OCI-LY3 (cell line): Measurements from ENCODE around the gene KRT73.

Source experiments
- H2AFZ ChIP-seq: fragments of 200-600, 300-600 bp; shearing (Covaris generic); 2 replicates; pipeline ENCODE4 v1.6.0; 2014; ENCODE audit warnings: antibody characterized with exemption, low read depth, low read length
- H3K27ac ChIP-seq: fragments of 200-600, 300-600 bp; sonication (generic); 2 replicates; pipeline ENCODE4 v1.5.1; 2014; ENCODE audit warnings: mild to moderate bottlenecking, low read length, moderate library complexity, mixed read lengths
- H3K27me3 ChIP-seq: fragments of 200-600, 300-600 bp; sonication (generic); 2 replicates; pipeline ENCODE4 v1.6.1; 2014; ENCODE audit warnings: low read depth, low read length, mixed read lengths
- H3K36me3 ChIP-seq: fragments of 200-600, 300-600 bp; sonication (generic); replicated peaks from 2 replicates; pipeline ENCODE3; 2014; ENCODE audit warnings: low read depth, low read length, mixed read lengths
- H3K4me1 ChIP-seq: fragments of 300-600, 200-600 bp; sonication (generic); 2 replicates; pipeline ENCODE4 v1.6.1; 2014; ENCODE audit warnings: low read length, mixed read lengths
- H3K4me2 ChIP-seq: fragments of 200-600, 300-600 bp; sonication (generic); 2 replicates; pipeline ENCODE4 v1.6.1; 2014; ENCODE audit warnings: low read length, mixed read lengths
- H3K4me3 ChIP-seq: fragments of 300-600, 200-600 bp; sonication (generic); 2 replicates; pipeline ENCODE4 v1.5.1; 2014; ENCODE audit warnings: antibody characterized with exemption, mild to moderate bottlenecking, low read length, moderate library complexity
- H3K79me2 ChIP-seq: fragments of 300-600, 200-600 bp; shearing (Covaris generic); 2 replicates; pipeline ENCODE4 v1.6.1; 2014; ENCODE audit warnings: mild to moderate bottlenecking, low read length, mixed read lengths
- H3K9ac ChIP-seq: fragments of 300-600, 200-600 bp; shearing (Covaris generic); 2 replicates; pipeline ENCODE4 v1.6.0; 2014; ENCODE audit warnings: mild to moderate bottlenecking, low read length, moderate library complexity
- H3K9me3 ChIP-seq: fragments of 200-600, 300-600 bp; shearing (Covaris generic); 2 replicates; pipeline ENCODE4 v1.6.1; 2014; ENCODE audit warnings: low read length, mixed read lengths; ENCODE audit not compliant: insufficient read depth
- H4K20me1 ChIP-seq: fragments of 200-600, 300-600 bp; sonication (generic); 2 replicates; pipeline ENCODE4 v1.6.1; 2016; ENCODE audit warnings: low read length, mixed read lengths; ENCODE audit not compliant: insufficient read depth
- CTCF ChIP-seq: fragments of 200-600, 300-600 bp; sonication (generic); IDR thresholded peaks from 2 replicates; pipeline ENCODE4 v1.5.1; 2014; ENCODE audit warnings: antibody characterized with exemption, low read length, low read depth
- EZH2phosphoT487 ChIP-seq: fragments of 200-600 bp; shearing (Covaris generic); IDR thresholded peaks from 2 replicates; pipeline ENCODE4 v1.6.1; 2018; ENCODE audit warnings: antibody characterized with exemption, mixed run types, low read depth

Gene KRT73

GRCh38 chr12:52633383-52633782 lies 15.0 kb upstream of the KRT73 start:
- H3K79me2 ChIP-seq, result no peaks in the 10 kb centered on the region
- TF ChIP-seq CTCF (no peak), EZH2phosphoT487 (no peak)
- no peaks in the 10 kb centered on the region for H3K9me3 ChIP-seq
- no peak overlapping the region; the same call in 1 of the 2 replicates for H3K4me2 ChIP-seq
- no peaks in the 10 kb centered on the region for H3K36me3 ChIP-seq
- no peak overlapping the region for H3K27ac ChIP-seq
- peaks cover 18% of the 10 kb centered on the region; the same call in 1 of the 2 replicates for H3K27me3 ChIP-seq
- peaks cover 5% of the 10 kb centered on the region; the same call in 1 of the 2 replicates for H3K4me1 ChIP-seq
- no peaks in the 10 kb centered on the region for H4K20me1 ChIP-seq
- no peak overlapping the region for H3K9ac ChIP-seq
- H3K4me3 ChIP-seq, result no peak overlapping the region
- no peak overlapping the region for H2AFZ ChIP-seq

- Histone ChIP-seq H2AFZ (no peak overlapping the region), H3K27ac (no peak overlapping the region), H3K9me3 (no peaks in the 10 kb centered on the region), H3K4me2 (no peak overlapping the region), H3K9ac (no peak overlapping the region), H3K27me3 (peaks cover 16% of the 10 kb centered on the region; the same call in 1 of the 2 replicates), H3K4me3 (no peak overlapping the region), H3K36me3 (no peaks in the 10 kb centered on the region), H3K79me2 (no peaks in the 10 kb centered on the region), H4K20me1 (no peaks in the 10 kb centered on the region), H3K4me1 (peaks cover 5% of the 10 kb centered on the region; the same call in 1 of the 2 replicates)
- TF ChIP-seq CTCF (no peak), EZH2phosphoT487 (no peak)
Measured at GRCh38 chr12:52632656-52633055, 14.3 kb upstream of the KRT73 start.

GRCh38 chr12:52631676-52632459 lies 13.5 kb upstream of the KRT73 start:
- Histone ChIP-seq H2AFZ (no peak overlapping the region), H3K9ac (no peak overlapping the region), H4K20me1 (no peaks in the 10 kb centered on the region), H3K36me3 (no peaks in the 10 kb centered on the region), H3K27ac (no peak overlapping the region), H3K4me3 (no peak overlapping the region), H3K4me1 (peaks cover 5% of the 10 kb centered on the region; the same call in 1 of the 2 replicates), H3K4me2 (no peak overlapping the region), H3K27me3 (peaks cover 16% of the 10 kb centered on the region), H3K79me2 (no peaks in the 10 kb centered on the region), H3K9me3 (no peaks in the 10 kb centered on the region)
- TF ChIP-seq EZH2phosphoT487 (no peak), CTCF (no peak)

- Histone ChIP-seq H3K9ac (no peak overlapping the region), H3K36me3 (no peaks in the 10 kb centered on the region), H2AFZ (no peak overlapping the region), H3K27ac (no peak overlapping the region), H3K79me2 (no peaks in the 10 kb centered on the region), H3K4me2 (no peak overlapping the region), H3K9me3 (no peaks in the 10 kb centered on the region), H3K4me1 (peaks cover 5% of the 10 kb centered on the region; the same call in 1 of the 2 replicates), H4K20me1 (no peaks in the 10 kb centered on the region), H3K4me3 (no peak overlapping the region), H3K27me3 (peaks cover 19% of the 10 kb centered on the region)
- no peak for TF ChIP-seq EZH2phosphoT487
- no peak for TF ChIP-seq CTCF
Measured at GRCh38 chr12:52631264-52631663, 12.9 kb upstream of the KRT73 start.
